HFF-Myc (cell line): ENCODE measurements around the gene NPM1.
A peak's percentile ranks its signal among the peaks of the same experiment; 100 is the strongest.
"Not testable (repeated sequence)": the region's sequence is repeated elsewhere in the genome, so short reads cannot be mapped to it uniquely, and the experiment has no call there.

ENCODE experiments used
- DNase-seq: peaks from one replicate; pipeline ENCODE4 v3.0.0-alpha.2; 2011; ENCODE audit warnings: low read depth; ENCODE audit errors: extremely low read depth
- H3K4me3 ChIP-seq: replicated peaks from 2 replicates; pipeline ENCODE4 v1.5.1; 2011; ENCODE audit warnings: low read depth, mild to moderate bottlenecking, control low read depth, low read length
- CTCF ChIP-seq: IDR thresholded peaks from 2 replicates; pipeline ENCODE4 v1.5.1; 2012; ENCODE audit warnings: mild to moderate bottlenecking, low read depth, low read length, control low read depth; ENCODE audit errors: missing control alignments

Gene NPM1

GRCh38 chr5:171355302-171355724 lies 32.3 kb upstream of the NPM1 start:
- TF ChIP-seq CTCF = no peak
- DNase-seq = no peak
- no peak overlapping the region for H3K4me3 ChIP-seq

- H3K4me3 ChIP-seq = no peak overlapping the region
- no peak for DNase-seq
- no peak for TF ChIP-seq CTCF
Measured at GRCh38 chr5:171357843-171358242, 29.8 kb upstream of the NPM1 start.

- not testable (repeated sequence) for H3K4me3 ChIP-seq, DNase-seq
Measured at GRCh38 chr5:171361151-171361550, 26.5 kb upstream of the NPM1 start.

GRCh38 chr5:171363249-171363648 lies 24.4 kb upstream of the NPM1 start:
- not testable (repeated sequence) for H3K4me3 ChIP-seq, DNase-seq

- no peak overlapping the region for H3K4me3 ChIP-seq
- no peak for TF ChIP-seq CTCF
- DNase-seq = no peak
Measured at GRCh38 chr5:171363846-171364245, 23.8 kb upstream of the NPM1 start.

- DNase-seq = no peak
- peak; percentile 63 for TF ChIP-seq CTCF
Measured at GRCh38 chr5:171365351-171365750, 22.3 kb upstream of the NPM1 start.

GRCh38 chr5:171366645-171367044 lies 21.0 kb upstream of the NPM1 start:
- H3K4me3 ChIP-seq = no peak overlapping the region
- no peak for DNase-seq
- TF ChIP-seq CTCF = no peak

More at GRCh38 chr5:171365351-171365750, 22.3 kb upstream of the NPM1 start:
- no peak overlapping the region for H3K4me3 ChIP-seq

GRCh38 chr5:171367424-171368370 lies 20.0 kb upstream of the NPM1 start:
- DNase-seq = no peak
- no peak for TF ChIP-seq CTCF
- no peak overlapping the region for H3K4me3 ChIP-seq
